Neural cell (in vitro differentiated cells): Measurements from ENCODE around the gene VAV3. TPM values are rescaled to one million over a fixed set of nuclear protein-coding genes. Genes with fewer than 3 reads are reported as not detected.

Source experiments
- H2AFZ ChIP-seq: fragments of 200-600, 300-800 bp; sonication (generic), shearing (Covaris generic); 2 replicates; pipeline ENCODE4 v1.6.0; 2014; ENCODE audit warnings: low read depth, mild to moderate bottlenecking, antibody characterized with exemption, low read length, moderate library complexity
- H3F3A ChIP-seq: fragments of 200-600 bp; shearing (Covaris generic); 2 replicates; pipeline ENCODE4 v1.6.1; 2016; ENCODE audit warnings: mild to moderate bottlenecking, moderate library complexity, mixed read lengths, antibody characterized with exemption, low read length; ENCODE audit not compliant: insufficient read depth, poor library complexity, severe bottlenecking
- H3K27ac ChIP-seq: fragments of 200-600, 300-800 bp; sonication (generic), shearing (Covaris generic); 2 replicates; pipeline ENCODE4 v1.5.1; 2014; ENCODE audit warnings: mild to moderate bottlenecking, low read length, moderate library complexity
- H3K27me3 ChIP-seq: fragments of 300-800, 200-600 bp; sonication (generic), shearing (Covaris generic); 2 replicates; pipeline ENCODE4 v1.6.0; 2014; ENCODE audit warnings: mild to moderate bottlenecking, low read depth, low read length, moderate library complexity; ENCODE audit not compliant: insufficient read depth
- H3K36me3 ChIP-seq: fragments of 300-800, 200-600 bp; sonication (generic), shearing (Covaris generic); 2 replicates; pipeline ENCODE4 v1.5.1; 2014; ENCODE audit warnings: mild to moderate bottlenecking, antibody characterized with exemption, low read length, moderate library complexity; ENCODE audit not compliant: insufficient read depth
- H3K4me2 ChIP-seq: fragments of 300-800, 200-600 bp; sonication (generic), shearing (Covaris generic); 2 replicates; pipeline ENCODE4 v1.6.0; 2014; ENCODE audit warnings: mild to moderate bottlenecking, low read length
- H3K4me3 ChIP-seq: fragments of 300-800, 200-600 bp; sonication (generic), shearing (Covaris generic); 2 replicates; pipeline ENCODE4 v1.5.1; 2014; ENCODE audit warnings: mild to moderate bottlenecking, low read length, moderate library complexity
- H3K79me2 ChIP-seq: fragments of 200-600 bp; shearing (Covaris generic); replicated peaks from 2 replicates; pipeline ENCODE4 v1.6.0; 2014; ENCODE audit warnings: mild to moderate bottlenecking, low read length, moderate library complexity; ENCODE audit not compliant: insufficient read depth
- H3K9ac ChIP-seq: fragments of 300-800, 200-600 bp; sonication (generic), shearing (Covaris generic); 2 replicates; pipeline ENCODE4 v1.6.1; 2016; ENCODE audit warnings: mild to moderate bottlenecking, low read length, mixed read lengths
- H3K9me2 ChIP-seq: fragments of 200-600 bp; shearing (Covaris generic); 2 replicates; pipeline ENCODE4 v1.6.1; 2016; ENCODE audit warnings: mild to moderate bottlenecking, low read length, mixed read lengths; ENCODE audit not compliant: insufficient read depth
- H3K9me3 ChIP-seq: fragments of 200-600, 300-800 bp; sonication (generic), shearing (Covaris generic); 2 replicates; pipeline ENCODE4 v1.6.1; 2016; ENCODE audit warnings: mild to moderate bottlenecking, mixed run types, low read length, moderate library complexity, mixed read lengths
- H4K20me1 ChIP-seq: fragments of 200-600 bp; shearing (Covaris generic); 2 replicates; pipeline ENCODE4 v1.6.1; 2016; ENCODE audit warnings: mild to moderate bottlenecking, mixed run types; ENCODE audit not compliant: insufficient read depth
- EP300 ChIP-seq: fragments of 450-650 bp; conservative IDR thresholded peaks from 2 replicates; pipeline ENCODE4 v1.6.1; 2014; ENCODE audit warnings: antibody characterized with exemption, mild to moderate bottlenecking, moderate library complexity; ENCODE audit not compliant: poor library complexity, severe bottlenecking
- EZH2 ChIP-seq: fragments of 200-600, 300-800 bp; shearing (Covaris generic), sonication (generic); IDR thresholded peaks from 2 replicates; pipeline ENCODE4 v1.6.1; 2014; ENCODE audit warnings: antibody characterized with exemption, low read length, borderline replicate concordance, mild to moderate bottlenecking; ENCODE audit not compliant: insufficient read depth, poor library complexity, severe bottlenecking
- MXI1 ChIP-seq: fragments of 450-650 bp; conservative IDR thresholded peaks from 2 replicates; pipeline ENCODE4 v1.6.1; 2014; ENCODE audit warnings: antibody characterized with exemption, mild to moderate bottlenecking; ENCODE audit not compliant: poor library complexity, severe bottlenecking
- POLR2AphosphoS5 ChIP-seq: IDR thresholded peaks from 2 replicates; pipeline ENCODE4 v1.6.1; 2012
- RAD21 ChIP-seq: fragments of 450-650 bp; conservative IDR thresholded peaks from 2 replicates; pipeline ENCODE4 v1.6.1; 2014; ENCODE audit warnings: antibody characterized with exemption, mild to moderate bottlenecking, moderate library complexity
- SMC3 ChIP-seq: fragments of 450-650 bp; conservative IDR thresholded peaks from 2 replicates; pipeline ENCODE4 v1.6.1; 2014; ENCODE audit warnings: antibody characterized with exemption, mild to moderate bottlenecking, moderate library complexity; ENCODE audit not compliant: poor library complexity
- TAF1 ChIP-seq: IDR thresholded peaks from 2 replicates; pipeline ENCODE4 v1.6.1; 2012; ENCODE audit warnings: low read depth
- polyA plus RNA-seq: library from polyadenylated mRNA; depleted of rRNA; stranded (reverse); fragments of >200 nt; gene quantifications from 2 replicates; pipeline ENCODE4 v1.2.3, GENCODE V29; 2014
- TF ChIP-seq, protein P1 (sequence below): IDR thresholded peaks from 2 replicates; pipeline ENCODE4 v1.6.1; 2012; ENCODE audit warnings: borderline replicate concordance
- TF ChIP-seq, protein P2 (sequence below): fragments of 450-650 bp; IDR thresholded peaks from 2 replicates; pipeline ENCODE4 v1.5.1; 2014; ENCODE audit warnings: antibody characterized with exemption, mild to moderate bottlenecking, moderate library complexity; ENCODE audit not compliant: poor library complexity, severe bottlenecking

VAV3 gene
- polyA plus RNA-seq, 1 donor from 2014 or later, result 7.6 TPM

DNA sequence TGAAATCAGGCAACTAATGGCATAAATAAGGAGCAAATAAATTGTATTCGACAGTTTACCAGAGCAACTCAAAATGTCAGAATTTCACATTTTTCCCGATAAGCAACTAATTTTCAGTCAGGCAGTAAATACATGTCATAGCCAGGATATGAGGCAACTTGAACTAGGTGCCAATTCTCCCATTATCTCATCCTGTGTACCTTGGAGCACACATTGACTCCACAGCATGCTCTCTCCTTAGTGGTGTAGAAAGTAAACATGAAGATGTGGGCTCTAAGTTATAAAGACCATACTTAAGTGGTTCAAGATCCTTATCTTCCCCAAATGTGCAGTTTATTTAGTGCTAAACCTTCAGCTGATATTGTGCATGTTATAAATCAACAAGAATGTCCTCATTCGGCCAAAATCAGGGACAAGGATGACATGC, 197.8 kb downstream of the VAV3 start:
- Histone ChIP-seq H3K27ac (no peak overlapping the region), H3K4me2 (no peak overlapping the region), H4K20me1 (no peaks in the 10 kb centered on the region), H3K4me3 (no peak overlapping the region), H3K27me3 (no peaks in the 10 kb centered on the region), H3K9ac (no peak overlapping the region), H3K79me2 (no peaks in the 10 kb centered on the region), H3F3A (no peaks in the 10 kb centered on the region), H3K36me3 (no peaks in the 10 kb centered on the region), H3K9me2 (no peaks in the 10 kb centered on the region), H2AFZ (no peak overlapping the region), H3K9me3 (no peaks in the 10 kb centered on the region)
- TF ChIP-seq EZH2, result no peak
- TF ChIP-seq, protein P1, sequence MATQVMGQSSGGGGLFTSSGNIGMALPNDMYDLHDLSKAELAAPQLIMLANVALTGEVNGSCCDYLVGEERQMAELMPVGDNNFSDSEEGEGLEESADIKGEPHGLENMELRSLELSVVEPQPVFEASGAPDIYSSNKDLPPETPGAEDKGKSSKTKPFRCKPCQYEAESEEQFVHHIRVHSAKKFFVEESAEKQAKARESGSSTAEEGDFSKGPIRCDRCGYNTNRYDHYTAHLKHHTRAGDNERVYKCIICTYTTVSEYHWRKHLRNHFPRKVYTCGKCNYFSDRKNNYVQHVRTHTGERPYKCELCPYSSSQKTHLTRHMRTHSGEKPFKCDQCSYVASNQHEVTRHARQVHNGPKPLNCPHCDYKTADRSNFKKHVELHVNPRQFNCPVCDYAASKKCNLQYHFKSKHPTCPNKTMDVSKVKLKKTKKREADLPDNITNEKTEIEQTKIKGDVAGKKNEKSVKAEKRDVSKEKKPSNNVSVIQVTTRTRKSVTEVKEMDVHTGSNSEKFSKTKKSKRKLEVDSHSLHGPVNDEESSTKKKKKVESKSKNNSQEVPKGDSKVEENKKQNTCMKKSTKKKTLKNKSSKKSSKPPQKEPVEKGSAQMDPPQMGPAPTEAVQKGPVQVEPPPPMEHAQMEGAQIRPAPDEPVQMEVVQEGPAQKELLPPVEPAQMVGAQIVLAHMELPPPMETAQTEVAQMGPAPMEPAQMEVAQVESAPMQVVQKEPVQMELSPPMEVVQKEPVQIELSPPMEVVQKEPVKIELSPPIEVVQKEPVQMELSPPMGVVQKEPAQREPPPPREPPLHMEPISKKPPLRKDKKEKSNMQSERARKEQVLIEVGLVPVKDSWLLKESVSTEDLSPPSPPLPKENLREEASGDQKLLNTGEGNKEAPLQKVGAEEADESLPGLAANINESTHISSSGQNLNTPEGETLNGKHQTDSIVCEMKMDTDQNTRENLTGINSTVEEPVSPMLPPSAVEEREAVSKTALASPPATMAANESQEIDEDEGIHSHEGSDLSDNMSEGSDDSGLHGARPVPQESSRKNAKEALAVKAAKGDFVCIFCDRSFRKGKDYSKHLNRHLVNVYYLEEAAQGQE, result no peak
- no peak for TF ChIP-seq RAD21
- TF ChIP-seq, protein P2, sequence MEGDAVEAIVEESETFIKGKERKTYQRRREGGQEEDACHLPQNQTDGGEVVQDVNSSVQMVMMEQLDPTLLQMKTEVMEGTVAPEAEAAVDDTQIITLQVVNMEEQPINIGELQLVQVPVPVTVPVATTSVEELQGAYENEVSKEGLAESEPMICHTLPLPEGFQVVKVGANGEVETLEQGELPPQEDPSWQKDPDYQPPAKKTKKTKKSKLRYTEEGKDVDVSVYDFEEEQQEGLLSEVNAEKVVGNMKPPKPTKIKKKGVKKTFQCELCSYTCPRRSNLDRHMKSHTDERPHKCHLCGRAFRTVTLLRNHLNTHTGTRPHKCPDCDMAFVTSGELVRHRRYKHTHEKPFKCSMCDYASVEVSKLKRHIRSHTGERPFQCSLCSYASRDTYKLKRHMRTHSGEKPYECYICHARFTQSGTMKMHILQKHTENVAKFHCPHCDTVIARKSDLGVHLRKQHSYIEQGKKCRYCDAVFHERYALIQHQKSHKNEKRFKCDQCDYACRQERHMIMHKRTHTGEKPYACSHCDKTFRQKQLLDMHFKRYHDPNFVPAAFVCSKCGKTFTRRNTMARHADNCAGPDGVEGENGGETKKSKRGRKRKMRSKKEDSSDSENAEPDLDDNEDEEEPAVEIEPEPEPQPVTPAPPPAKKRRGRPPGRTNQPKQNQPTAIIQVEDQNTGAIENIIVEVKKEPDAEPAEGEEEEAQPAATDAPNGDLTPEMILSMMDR, result no peak
- TF ChIP-seq MXI1, result no peak
- no peak for TF ChIP-seq SMC3
- no peak for TF ChIP-seq POLR2AphosphoS5
- no peak for TF ChIP-seq EP300
- TF ChIP-seq TAF1, result no peak

DNA sequence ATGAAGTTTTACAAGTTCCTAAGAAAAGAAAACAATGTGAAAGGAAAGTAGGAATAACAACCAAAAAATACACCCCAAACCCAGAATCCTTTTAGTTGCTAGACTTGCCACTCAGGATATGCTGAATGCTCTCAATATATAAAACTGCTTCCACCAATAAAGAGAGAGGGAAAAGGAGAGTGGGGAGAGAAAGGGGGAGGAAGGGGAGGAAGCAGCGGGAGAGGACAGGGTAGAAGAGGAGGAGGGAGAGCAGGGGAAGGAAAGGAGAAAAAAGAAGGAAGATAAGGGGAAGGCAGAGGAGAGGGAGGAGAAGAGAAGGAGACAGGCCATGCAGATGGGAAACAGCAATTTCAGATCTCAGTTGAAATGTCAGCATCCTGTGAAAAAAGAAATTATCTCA, 198.4 kb downstream of the VAV3 start:
- no peaks in the 10 kb centered on the region for H3K79me2 ChIP-seq
- TF ChIP-seq MXI1 (no peak), POLR2AphosphoS5 (no peak), SMC3 (no peak), RAD21 (no peak), EZH2 (no peak), EP300 (no peak), TAF1 (no peak)
- TF ChIP-seq, protein P2, result no peak
- TF ChIP-seq, protein P1, result no peak
- no peaks in the 10 kb centered on the region for H4K20me1 ChIP-seq

More for the DNA sequence above, 198.4 kb downstream of the VAV3 start:
- no peaks in the 10 kb centered on the region for H3K9me2 ChIP-seq
- H3K9ac ChIP-seq, result no peak overlapping the region
- no peaks in the 10 kb centered on the region for H3F3A ChIP-seq
- H3K27me3 ChIP-seq, result no peaks in the 10 kb centered on the region
- no peaks in the 10 kb centered on the region for H3K36me3 ChIP-seq
- no peak overlapping the region for H3K4me2 ChIP-seq
- H3K27ac ChIP-seq, result no peak overlapping the region
- H2AFZ ChIP-seq, result no peak overlapping the region
- no peak overlapping the region for H3K4me3 ChIP-seq
- H3K9me3 ChIP-seq, result no peaks in the 10 kb centered on the region
